ENCODE results near the gene KLK4.

KLK4 gene, protein sequence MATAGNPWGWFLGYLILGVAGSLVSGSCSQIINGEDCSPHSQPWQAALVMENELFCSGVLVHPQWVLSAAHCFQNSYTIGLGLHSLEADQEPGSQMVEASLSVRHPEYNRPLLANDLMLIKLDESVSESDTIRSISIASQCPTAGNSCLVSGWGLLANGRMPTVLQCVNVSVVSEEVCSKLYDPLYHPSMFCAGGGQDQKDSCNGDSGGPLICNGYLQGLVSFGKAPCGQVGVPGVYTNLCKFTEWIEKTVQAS

DNA sequence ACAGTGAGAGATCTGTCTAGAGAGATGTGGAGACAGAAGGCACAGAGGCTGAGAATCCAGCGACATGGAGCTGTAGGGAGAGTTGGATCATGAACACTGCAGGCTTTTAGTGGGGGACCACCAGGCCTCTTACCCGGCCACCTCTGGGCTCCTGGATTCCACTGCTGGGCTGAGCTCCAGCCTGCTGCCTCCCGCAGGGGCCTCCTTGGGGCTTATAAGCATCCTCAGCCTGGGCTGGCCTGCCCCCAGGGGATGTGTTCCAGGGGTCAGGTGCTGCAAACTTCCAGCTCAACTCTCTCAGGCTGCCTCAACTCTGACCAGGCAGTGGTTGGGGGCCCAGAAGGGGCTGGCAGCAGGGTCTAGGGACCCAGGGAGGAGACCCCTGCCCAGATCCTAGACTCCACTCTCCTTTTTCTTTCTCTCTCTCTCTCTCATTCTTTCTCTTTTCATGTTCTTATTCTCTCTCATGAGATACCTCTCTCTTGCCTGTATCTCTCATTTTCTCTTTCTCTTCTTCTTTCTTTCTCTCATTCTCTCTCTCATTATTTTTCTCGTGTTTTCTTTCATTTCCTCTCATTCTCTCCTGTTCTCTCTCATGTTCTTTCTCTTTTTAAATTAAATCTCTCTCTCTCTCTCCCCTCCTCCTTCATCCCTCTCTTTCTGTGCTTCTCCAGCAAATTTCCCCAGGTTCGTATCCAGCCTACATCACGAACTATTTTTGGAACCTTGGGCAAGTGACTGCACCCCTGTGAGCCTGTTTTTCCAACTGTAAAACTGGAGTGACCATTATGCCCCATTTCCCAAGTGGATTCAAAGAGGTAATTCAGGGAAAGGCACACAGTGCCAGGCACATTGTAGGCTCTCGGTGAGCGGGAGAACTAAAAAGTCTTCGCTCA, at the start of gene KLK4:
KLK4 (minus strand) TSS at position 190 of the 896 bp plus-strand sequence. CDS start 657 bp downstream, outside the sequence.
- TF ChIP-seq, protein P1, sequence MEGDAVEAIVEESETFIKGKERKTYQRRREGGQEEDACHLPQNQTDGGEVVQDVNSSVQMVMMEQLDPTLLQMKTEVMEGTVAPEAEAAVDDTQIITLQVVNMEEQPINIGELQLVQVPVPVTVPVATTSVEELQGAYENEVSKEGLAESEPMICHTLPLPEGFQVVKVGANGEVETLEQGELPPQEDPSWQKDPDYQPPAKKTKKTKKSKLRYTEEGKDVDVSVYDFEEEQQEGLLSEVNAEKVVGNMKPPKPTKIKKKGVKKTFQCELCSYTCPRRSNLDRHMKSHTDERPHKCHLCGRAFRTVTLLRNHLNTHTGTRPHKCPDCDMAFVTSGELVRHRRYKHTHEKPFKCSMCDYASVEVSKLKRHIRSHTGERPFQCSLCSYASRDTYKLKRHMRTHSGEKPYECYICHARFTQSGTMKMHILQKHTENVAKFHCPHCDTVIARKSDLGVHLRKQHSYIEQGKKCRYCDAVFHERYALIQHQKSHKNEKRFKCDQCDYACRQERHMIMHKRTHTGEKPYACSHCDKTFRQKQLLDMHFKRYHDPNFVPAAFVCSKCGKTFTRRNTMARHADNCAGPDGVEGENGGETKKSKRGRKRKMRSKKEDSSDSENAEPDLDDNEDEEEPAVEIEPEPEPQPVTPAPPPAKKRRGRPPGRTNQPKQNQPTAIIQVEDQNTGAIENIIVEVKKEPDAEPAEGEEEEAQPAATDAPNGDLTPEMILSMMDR (IDR thresholded peaks at IDR 0.05; ENCODE audit: low read depth, low read length, missing control alignments): no peak
- no peak within 1 kb of the TSS for H3K4me3 ChIP-seq (replicated peaks; ENCODE audit: low read depth, low read length)
- DNase-seq (ENCODE audit: extremely low read depth, low read depth): no peak

DNA sequence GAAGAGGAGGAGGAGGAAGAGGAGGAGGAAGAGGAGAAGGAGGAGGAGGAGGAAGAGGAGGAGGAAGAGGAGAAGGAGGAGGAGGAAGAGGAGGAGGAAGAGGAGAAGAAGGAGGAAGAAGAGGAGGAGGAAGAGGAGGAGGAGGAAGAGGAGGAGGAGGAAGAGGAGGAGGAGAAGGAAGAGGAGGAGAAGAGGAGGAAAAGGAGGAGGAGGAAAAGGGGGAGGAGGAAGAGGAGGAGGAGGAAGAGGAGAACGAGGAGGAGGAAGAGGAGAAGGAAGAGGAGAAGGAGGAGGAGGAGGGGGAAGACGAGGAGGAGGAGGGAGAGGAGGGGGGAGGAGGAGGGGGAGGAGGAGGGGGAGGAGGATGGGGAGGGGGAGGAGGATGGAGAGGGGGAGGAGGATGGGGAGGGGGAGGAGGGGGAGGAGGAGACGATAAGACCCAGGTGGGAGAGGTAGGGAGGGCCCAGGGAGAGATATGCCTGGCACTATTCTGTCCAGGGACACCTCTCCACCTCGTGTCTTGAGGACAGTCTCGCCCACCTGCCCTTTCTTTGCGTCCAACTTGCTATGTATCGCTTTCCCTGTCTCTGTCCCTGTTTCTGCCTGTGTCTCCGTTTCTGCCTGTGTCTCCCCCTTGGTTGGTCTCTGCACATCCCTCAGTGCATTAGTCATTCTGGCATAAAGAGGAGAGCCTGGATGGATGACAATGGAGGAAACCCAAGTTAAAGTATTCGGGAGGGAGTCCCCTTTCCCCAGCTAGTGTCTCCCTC, 48.7 kb upstream of the KLK4 start:
- DNase-seq (ENCODE audit: extremely low read depth, low read depth): no peak
- TF ChIP-seq, protein P1 (IDR thresholded peaks at IDR 0.05; ENCODE audit: low read depth, low read length, missing control alignments): no peak

DNA sequence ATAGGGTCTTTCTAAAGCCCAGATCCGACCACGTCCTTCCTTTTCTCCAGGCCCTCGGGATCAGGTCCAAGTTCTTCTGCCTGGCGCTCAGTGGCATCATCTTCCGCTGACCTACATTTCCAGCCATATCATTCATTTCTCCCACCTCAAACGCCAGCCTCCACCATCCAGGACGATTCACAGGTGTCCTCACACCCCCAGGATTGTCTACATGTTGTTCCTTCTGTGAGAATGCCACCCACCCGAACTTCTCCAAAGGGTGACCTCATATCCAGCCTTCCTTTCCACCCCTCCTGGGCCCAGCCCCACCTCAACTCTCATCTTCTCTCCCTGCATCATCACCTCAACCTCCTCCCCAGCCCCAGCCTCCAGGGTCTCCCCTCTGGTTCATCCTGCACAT, 46.4 kb upstream of the KLK4 start:
- H3K4me3 ChIP-seq (replicated peaks; ENCODE audit: low read depth, low read length): no peak overlapping the region
- TF ChIP-seq, protein P1 (IDR thresholded peaks at IDR 0.05; ENCODE audit: low read depth, low read length, missing control alignments): no peak
- no peak for DNase-seq (ENCODE audit: extremely low read depth, low read depth)

More for the DNA sequence above, 48.7 kb upstream of the KLK4 start:
- no peak overlapping the region for H3K4me3 ChIP-seq (replicated peaks; ENCODE audit: low read depth, low read length)

DNA sequence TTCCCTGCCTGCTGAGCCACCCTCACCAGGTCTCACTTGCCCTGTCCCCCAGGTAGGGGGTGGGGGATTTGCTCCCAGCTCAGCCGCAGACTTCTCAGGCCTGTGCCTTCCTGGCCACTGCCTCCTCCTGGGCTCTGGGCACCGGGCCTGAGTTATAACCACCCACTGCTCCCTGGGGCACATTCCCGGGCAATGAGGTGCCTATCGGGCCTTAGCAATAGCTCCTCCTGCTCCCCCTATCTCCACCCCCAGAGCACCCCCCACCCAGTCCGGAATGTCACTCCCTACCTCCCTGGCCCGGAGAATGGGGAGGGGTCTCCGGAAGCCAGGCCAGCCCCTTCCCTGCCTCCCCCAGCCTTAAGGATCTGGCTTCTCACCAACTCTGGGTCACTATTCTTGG, 41.7 kb upstream of the KLK4 start, which contains the start of gene KLK5:
KLK5 (minus strand) TSS at position 129 of the 400 bp plus-strand sequence. CDS start 381 bp downstream, outside the sequence.
- TF ChIP-seq, protein P1 (IDR thresholded peaks at IDR 0.05; ENCODE audit: low read depth, low read length, missing control alignments): no peak
- DNase-seq (ENCODE audit: extremely low read depth, low read depth): no peak
- H3K4me3 ChIP-seq (replicated peaks; ENCODE audit: low read depth, low read length): no peak within 1 kb of the TSS

DNA sequence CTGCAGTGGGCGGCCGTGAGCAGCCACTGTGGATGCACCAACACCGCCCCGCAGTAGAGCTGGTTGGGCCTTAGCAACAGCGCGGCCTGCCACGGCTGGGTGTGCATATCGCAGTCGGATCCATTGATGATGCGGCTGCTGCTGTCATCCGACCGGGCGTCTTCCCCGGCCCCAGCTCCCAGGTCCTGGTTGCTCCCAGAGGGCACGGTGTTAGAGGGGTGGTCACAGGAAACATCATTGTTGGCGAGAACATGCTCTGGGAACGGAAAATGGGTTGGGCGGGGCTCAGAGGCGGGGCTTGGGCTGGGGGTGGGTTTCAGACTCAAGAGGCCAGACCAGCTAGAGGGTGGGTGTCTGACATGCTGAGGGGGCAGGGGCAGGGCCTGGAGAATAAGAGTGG, 38.7 kb upstream of the KLK4 start:
- TF ChIP-seq, protein P1 (IDR thresholded peaks at IDR 0.05; ENCODE audit: low read depth, low read length, missing control alignments): no peak
- no peak overlapping the region for H3K4me3 ChIP-seq (replicated peaks; ENCODE audit: low read depth, low read length)
- no peak for DNase-seq (ENCODE audit: extremely low read depth, low read depth)

DNA sequence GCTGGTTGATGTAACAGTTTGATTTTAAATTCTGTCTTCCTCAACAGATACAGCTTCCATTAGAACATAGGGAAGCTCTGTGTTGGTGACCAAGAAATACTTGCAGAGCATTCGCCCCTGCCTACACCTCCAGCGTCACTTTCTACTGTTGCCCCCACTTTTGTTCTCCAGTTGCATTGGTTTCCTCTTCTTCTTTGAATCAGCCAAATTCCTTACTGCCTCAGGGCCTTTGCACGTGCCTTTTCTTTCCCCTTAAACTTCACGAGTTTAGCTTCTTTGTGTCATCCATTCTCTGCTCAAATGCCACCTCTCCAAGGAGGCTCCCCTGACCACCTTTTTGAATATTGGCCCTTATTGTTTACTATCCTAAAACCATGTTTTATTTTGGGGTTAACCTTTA, 35.9 kb upstream of the KLK4 start:
- no peak overlapping the region for H3K4me3 ChIP-seq (replicated peaks; ENCODE audit: low read depth, low read length)
- TF ChIP-seq, protein P1 (IDR thresholded peaks at IDR 0.05; ENCODE audit: low read depth, low read length, missing control alignments): no peak
- DNase-seq (ENCODE audit: extremely low read depth, low read depth): no peak

Measured in HFF-Myc (cell line).